Stomach (tissue), 9 donors: ENCODE results near the gene FGF18. TPM values are rescaled to one million over a fixed set of nuclear protein-coding genes. Genes with fewer than 3 reads are reported as not detected.
A peak's percentile ranks its signal among the peaks of the same experiment; 100 is the strongest.

ENCODE experiments used
- DNase-seq, 2 donors: peaks; one replicate each; pipeline versions ENCODE4 v3.0.0 to v3.0.0-alpha.2; 2013 to 2019
- H3K27ac ChIP-seq, 5 donors: fragments of 200-600 bp in 4 of 5; sonication (generic) in 4 of 5; one replicate each; pipeline ENCODE4 v1.5.1; 2013 to 2019; ENCODE audit warnings: mild to moderate bottlenecking in 1 of 5, moderate library complexity in 1 of 5
- H3K27me3 ChIP-seq, 3 donors: fragments of 200-600 bp; sonication (generic); one replicate each; pipeline ENCODE4 v1.5.1; 2017 to 2019; ENCODE audit warnings: mixed run types in 1 of 3
- H3K36me3 ChIP-seq, 4 donors: fragments of 200-600 bp; sonication (generic); 1 replicate in 3 of 4; 2 replicates in 1 of 4; pipeline ENCODE4 v1.5.1; 2016 to 2019
- H3K4me1 ChIP-seq, 4 donors: fragments of 200-600 bp; sonication (generic); one replicate each; pipeline ENCODE4 v1.5.1; 2016 to 2019
- H3K4me3 ChIP-seq, 4 donors: fragments of 200-600 bp; sonication (generic) in 3 of 4; one replicate each; pipeline ENCODE4 v1.5.1; 2016 to 2019; ENCODE audit warnings: mild to moderate bottlenecking in 1 of 4
- H3K9me3 ChIP-seq, 4 donors: fragments of 200-600 bp; sonication (generic); one replicate each; pipeline ENCODE4 v1.5.1; 2016 to 2019
- EP300 ChIP-seq: sonication (generic); formaldehyde crosslinking; IDR thresholded peaks from one replicate; pipeline ENCODE4 v1.6.1; 2017; ENCODE audit warnings: antibody characterized with exemption
- POLR2A ChIP-seq, 4 donors: fragments of 450-650 bp; IDR thresholded peaks; one replicate each; pipeline ENCODE4 v1.6.1; 2016; ENCODE audit warnings: antibody characterized with exemption in 4 of 4, control low read depth in 2 of 4, mild to moderate bottlenecking in 1 of 4, moderate library complexity in 1 of 4
- POLR2AphosphoS5 ChIP-seq, 3 donors: sonication (generic); formaldehyde crosslinking; IDR thresholded peaks; one replicate each; pipeline ENCODE4 v1.6.1; 2016; ENCODE audit warnings: antibody characterized with exemption in 3 of 3
- WGBS, 5 donors: extraction: QIAGEN DNeasy Blood & Tissue Kit in 3 of 5; methylation state at CpG; one replicate each; pipeline versions ENCODE4 v1.1.5 to v1.1.7; 2013 to 2018; 5-methylcytosine and 5-hydroxymethylcytosine counted together
- intact Hi-C: fragments of 100-400 bp; cut with DNase I; formaldehyde crosslinking; loops from one replicate; pipeline ENCODE4 v1.15.1; 2023; ENCODE audit warnings: low total_unique reads
- polyA plus RNA-seq, 3 donors: library from polyadenylated mRNA; stranded (reverse); fragments of 200-250 nt; gene quantifications; one replicate each; pipeline ENCODE4 v1.2.3, GENCODE V29; 2013
- total RNA-seq, 5 donors: library from RNA; depleted of rRNA; stranded (reverse); fragments of >200 nt; gene quantifications; one replicate each; pipeline versions ENCODE4 v1.1.0 to v1.2.3, GENCODE V29; 2014 to 2016
- TF ChIP-seq, protein P1 (sequence below), 7 experiments: fragments of 450-650 bp in 4 of 7; fragments of 200-600 bp in 3 of 7; sonication (generic) in 3 of 7; IDR thresholded peaks; one replicate each; pipeline ENCODE4 v1.5.1; 2016 to 2019; ENCODE audit warnings: antibody characterized with exemption in 7 of 7, control low read depth in 2 of 7, mild to moderate bottlenecking in 1 of 7
- donor health status: healthy with polysubstance abuse.
- donor health status: Bipolar disorder and iron deficiency.
- donor health status: healthy.

FGF18 gene
- total and polyA plus RNA-seq, 8 donors: 0.37 to 7.1 (median 0.46) TPM; not detected in 3

DNA sequence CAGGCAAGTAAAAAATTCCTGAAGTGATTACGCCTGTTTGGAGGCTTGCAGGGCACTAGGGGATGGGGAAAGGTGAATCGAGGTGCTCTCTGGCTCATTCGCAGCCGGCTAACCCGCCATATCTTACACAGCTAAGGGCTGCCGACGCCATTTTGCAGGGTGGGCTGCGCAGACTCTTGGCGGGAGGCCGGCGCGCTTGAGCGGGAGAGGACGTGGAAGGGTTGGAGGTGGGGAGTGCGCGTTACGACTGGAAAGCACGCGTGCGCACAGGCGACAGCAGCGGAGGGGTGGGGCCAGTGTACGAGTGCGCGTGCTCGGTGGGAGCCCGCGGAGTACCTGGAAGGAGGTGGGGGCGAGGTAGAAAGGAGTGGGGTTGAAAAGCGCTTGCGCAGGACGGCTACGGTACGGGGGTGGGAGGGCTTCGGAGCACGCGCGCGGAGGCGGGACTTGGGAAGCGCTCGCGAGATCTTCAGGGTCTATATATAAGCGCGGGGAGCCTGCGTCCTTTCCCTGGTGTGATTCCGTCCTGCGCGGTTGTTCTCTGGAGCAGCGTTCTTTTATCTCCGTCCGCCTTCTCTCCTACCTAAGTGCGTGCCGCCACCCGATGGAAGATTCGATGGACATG is 32.0 kb upstream of the FGF18 start, which contains the start of gene NPM1:
Gene NPM1 (plus strand): TSS at position 505 of the 625 bp plus-strand sequence. CDS start 100 bp downstream, at position 605.
- no peaks in the 10 kb centered on the region for H3K9me3 ChIP-seq
- H3K36me3 ChIP-seq: peaks cover 16 to 20% (median 17%) of the 10 kb centered on the region in 4 donors
- TF ChIP-seq POLR2AphosphoS5 (IDR thresholded peaks at IDR 0.05) (peak; percentile 44 to 97 (median 90)), EP300 (no peak), POLR2A (IDR thresholded peaks at IDR 0.05) (peak in 2 of 4 donors; percentile 47 to 79)
- intact Hi-C loops: no loop called here
- DNase-seq: peak; percentile 97 to 100
- H3K27me3 ChIP-seq: no peaks in the 10 kb centered on the region
- 0 to 1% (median 1%) methylated on average over 21 to 56 of the region's 56 CpGs for WGBS, 5 donors
- H3K4me1 ChIP-seq: peaks cover 15 to 52% (median 38%) of the 10 kb centered on the region in 4 donors
- peak within 1 kb of the TSS; percentile 72 to 99 (median 90) for H3K4me3 ChIP-seq
- H3K27ac ChIP-seq: peak within 1 kb of the TSS; percentile 88 to 94 (median 92)

DNA sequence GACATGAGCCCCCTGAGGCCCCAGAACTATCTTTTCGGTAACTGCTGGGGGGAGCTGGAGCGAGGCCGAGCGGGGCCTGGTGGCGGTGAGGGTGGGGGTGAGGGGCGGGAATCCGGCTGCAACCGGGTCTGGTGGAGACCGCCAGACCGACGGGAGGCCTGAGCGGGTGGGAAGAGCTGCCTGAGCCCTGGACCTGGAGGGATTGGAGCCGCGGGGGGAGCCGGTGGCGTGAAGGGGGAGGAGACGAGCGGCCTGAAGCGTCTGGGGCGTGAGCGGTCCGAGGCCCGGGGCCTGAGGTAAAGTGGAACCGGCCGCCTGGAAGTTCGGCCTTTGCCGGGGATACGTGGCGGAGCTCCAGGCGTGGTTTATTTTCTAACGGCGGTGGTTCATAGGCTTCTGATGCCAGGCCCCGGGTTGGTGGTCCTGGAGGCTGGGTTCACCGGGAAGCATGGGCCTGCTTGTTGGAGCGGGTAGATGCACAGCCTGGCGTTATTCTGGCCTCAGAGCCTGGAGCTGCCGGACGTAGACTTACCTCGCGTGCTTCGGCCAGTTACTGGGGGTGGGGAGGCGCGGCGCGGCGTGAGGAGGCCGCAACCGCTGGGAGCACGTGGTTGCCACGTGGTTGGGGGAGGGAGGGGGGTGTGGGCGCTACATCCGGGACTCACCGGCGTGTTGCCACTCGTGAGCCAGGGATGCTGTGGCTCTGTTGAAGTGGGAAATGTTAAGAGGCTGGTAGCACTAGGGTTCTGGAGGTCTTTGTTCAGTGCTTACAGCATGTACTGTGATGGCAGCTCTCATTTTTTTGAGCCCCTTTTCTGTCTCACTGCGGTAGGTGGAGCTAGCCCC is 31.3 kb upstream of the FGF18 start:
- peak; percentile 74 to 93 for DNase-seq
- Histone ChIP-seq H3K27ac (peak overlapping the region; percentile 88 to 94 (median 92)), H3K27me3 (no peaks in the 10 kb centered on the region), H3K36me3 (peaks cover 23 to 28% (median 24%) of the 10 kb centered on the region in 4 donors), H3K4me1 (peaks cover 15 to 59% (median 38%) of the 10 kb centered on the region in 4 donors), H3K4me3 (peak overlapping the region; percentile 72 to 99 (median 90)), H3K9me3 (no peaks in the 10 kb centered on the region)
- TF ChIP-seq POLR2AphosphoS5 (IDR thresholded peaks at IDR 0.05) (peak in 2 of 3 donors; percentile 30 to 60), EP300 (no peak), POLR2A (IDR thresholded peaks at IDR 0.05) (no peak)
- TF ChIP-seq, protein P1, sequence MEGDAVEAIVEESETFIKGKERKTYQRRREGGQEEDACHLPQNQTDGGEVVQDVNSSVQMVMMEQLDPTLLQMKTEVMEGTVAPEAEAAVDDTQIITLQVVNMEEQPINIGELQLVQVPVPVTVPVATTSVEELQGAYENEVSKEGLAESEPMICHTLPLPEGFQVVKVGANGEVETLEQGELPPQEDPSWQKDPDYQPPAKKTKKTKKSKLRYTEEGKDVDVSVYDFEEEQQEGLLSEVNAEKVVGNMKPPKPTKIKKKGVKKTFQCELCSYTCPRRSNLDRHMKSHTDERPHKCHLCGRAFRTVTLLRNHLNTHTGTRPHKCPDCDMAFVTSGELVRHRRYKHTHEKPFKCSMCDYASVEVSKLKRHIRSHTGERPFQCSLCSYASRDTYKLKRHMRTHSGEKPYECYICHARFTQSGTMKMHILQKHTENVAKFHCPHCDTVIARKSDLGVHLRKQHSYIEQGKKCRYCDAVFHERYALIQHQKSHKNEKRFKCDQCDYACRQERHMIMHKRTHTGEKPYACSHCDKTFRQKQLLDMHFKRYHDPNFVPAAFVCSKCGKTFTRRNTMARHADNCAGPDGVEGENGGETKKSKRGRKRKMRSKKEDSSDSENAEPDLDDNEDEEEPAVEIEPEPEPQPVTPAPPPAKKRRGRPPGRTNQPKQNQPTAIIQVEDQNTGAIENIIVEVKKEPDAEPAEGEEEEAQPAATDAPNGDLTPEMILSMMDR (IDR thresholded peaks at IDR 0.05): no peak
- intact Hi-C loops: no loop called here
- 0 to 1% (median 0%) methylated on average over 45 to 56 of the region's 56 CpGs for WGBS, 5 donors

- DNase-seq: no peak
- no peaks in the 10 kb centered on the region for H3K9me3 ChIP-seq
- intact Hi-C loops: no loop called here
- H3K4me3 ChIP-seq: peak overlapping the region; percentile 72 to 99 (median 90)
- peaks cover 29 to 34% (median 30%) of the 10 kb centered on the region in 4 donors for H3K36me3 ChIP-seq
- peaks cover 15 to 63% (median 38%) of the 10 kb centered on the region in 4 donors for H3K4me1 ChIP-seq
- H3K27me3 ChIP-seq: no peaks in the 10 kb centered on the region
- WGBS, 5 donors: 1 to 3% (median 1%) methylated on average over 14 of the region's 14 CpGs
- TF ChIP-seq, protein P1 (IDR thresholded peaks at IDR 0.05): no peak
- TF ChIP-seq POLR2A (IDR thresholded peaks at IDR 0.05): no peak
- TF ChIP-seq EP300: no peak
- TF ChIP-seq POLR2AphosphoS5 (IDR thresholded peaks at IDR 0.05): no peak
- peak overlapping the region in 4 of 5 donors; percentile 88 to 94 (median 90) for H3K27ac ChIP-seq
These were observed 30.7 kb upstream of the FGF18 start for GRCh38 chr5:171388816-171389168.

GRCh38 chr5:171390883-171391677 is 28.4 kb upstream of the FGF18 start:
- WGBS, 5 donors: 32 to 56% (median 43%) methylated on average over 8 of the region's 8 CpGs
- DNase-seq: no peak
- H3K4me3 ChIP-seq: peak overlapping the region in 2 of 4 donors; percentile 85 to 99

More at GRCh38 chr5:171390883-171391677, 28.4 kb upstream of the FGF18 start:
- Histone ChIP-seq H3K9me3 (no peaks in the 10 kb centered on the region), H3K27me3 (no peaks in the 10 kb centered on the region), H3K27ac (no peak overlapping the region), H3K4me1 (peaks cover 15 to 84% (median 45%) of the 10 kb centered on the region in 4 donors), H3K36me3 (peaks cover 46 to 57% (median 53%) of the 10 kb centered on the region in 4 donors)
- intact Hi-C loops: no loop called here
- TF ChIP-seq EP300 (no peak), POLR2AphosphoS5 (IDR thresholded peaks at IDR 0.05) (no peak), POLR2A (IDR thresholded peaks at IDR 0.05) (no peak)
- TF ChIP-seq, protein P1 (IDR thresholded peaks at IDR 0.05): no peak
